Fibroblast of skin of scalp (primary cell): ENCODE measurements around the gene BRICD5.

Experiments used
- DNase-seq: peaks from one replicate; pipeline ENCODE4 v3.0.0-alpha.2; 2013

BRICD5 gene

GRCh38 chr16:2196981-2197511 lies 13.6 kb downstream of the BRICD5 start:
- DNase-seq: no peak

GRCh38 chr16:2196162-2196980 lies 14.3 kb downstream of the BRICD5 start, which contains the start of gene CASKIN1:
Gene CASKIN1 (minus strand): TSS chr16:2196605. CDS start chr16:2196432, 173 bp downstream.
- no peak for DNase-seq

GRCh38 chr16:2195322-2196161 lies 15.1 kb downstream of the BRICD5 start:
- DNase-seq: no peak

- DNase-seq: peak; percentile 34
Observed at GRCh38 chr16:2194852-2195321, 15.8 kb downstream of the BRICD5 start.

- DNase-seq: peak; percentile 38
Observed at GRCh38 chr16:2194166-2194834, 16.4 kb downstream of the BRICD5 start.

- no peak for DNase-seq
Observed at GRCh38 chr16:2191446-2191706, 19.3 kb downstream of the BRICD5 start.

GRCh38 chr16:2190659-2191445 lies 19.8 kb downstream of the BRICD5 start:
- no peak for DNase-seq

- DNase-seq: no peak
Observed at GRCh38 chr16:2190002-2190658, 20.5 kb downstream of the BRICD5 start.

GRCh38 chr16:2189252-2189893 lies 21.3 kb downstream of the BRICD5 start:
- no peak for DNase-seq

- no peak for DNase-seq
Observed at GRCh38 chr16:2188395-2188794, 22.3 kb downstream of the BRICD5 start.

GRCh38 chr16:2187212-2187611 lies 23.5 kb downstream of the BRICD5 start:
- DNase-seq: no peak

GRCh38 chr16:2186505-2186904 lies 24.2 kb downstream of the BRICD5 start:
- DNase-seq: no peak

- DNase-seq: no peak
Observed at GRCh38 chr16:2186064-2186463, 24.6 kb downstream of the BRICD5 start.

GRCh38 chr16:2184962-2185361 lies 25.7 kb downstream of the BRICD5 start:
- DNase-seq: no peak

- no peak for DNase-seq
Observed at GRCh38 chr16:2184346-2184745, 26.3 kb downstream of the BRICD5 start.

- no peak for DNase-seq
Observed at GRCh38 chr16:2183671-2184070, 27.0 kb downstream of the BRICD5 start.

GRCh38 chr16:2181952-2182351 lies 28.7 kb downstream of the BRICD5 start:
- DNase-seq: no peak

- DNase-seq: no peak
Observed at GRCh38 chr16:2180962-2181923, 29.4 kb downstream of the BRICD5 start.

GRCh38 chr16:2180461-2180860 lies 30.2 kb downstream of the BRICD5 start:
- DNase-seq: no peak

GRCh38 chr16:2179576-2179975 lies 31.1 kb downstream of the BRICD5 start:
- DNase-seq: no peak
